Muscle layer of colon (tissue), 2 donors: ENCODE data around the gene PTPN2.
A peak's percentile ranks its signal among the peaks of the same experiment; 100 is the strongest.

ENCODE experiments used
- H3K27ac ChIP-seq: one replicate; pipeline ENCODE4 v1.7.0; 2013; ENCODE audit warnings: low read depth, mild to moderate bottlenecking, low read length, moderate library complexity
- H3K27me3 ChIP-seq, 2 donors: one replicate each; pipeline ENCODE4 v1.7.0; 2013; ENCODE audit warnings: low read length in 2 of 2, mild to moderate bottlenecking in 2 of 2; ENCODE audit not compliant: insufficient read depth in 2 of 2, control insufficient read depth in 1 of 2
- H3K36me3 ChIP-seq: one replicate; pipeline ENCODE4 v1.7.0; 2013; ENCODE audit warnings: mild to moderate bottlenecking, low read length; ENCODE audit not compliant: insufficient read depth
- H3K4me1 ChIP-seq: one replicate; pipeline ENCODE4 v1.7.0; 2013; ENCODE audit warnings: mild to moderate bottlenecking, low read length; ENCODE audit not compliant: insufficient read depth
- H3K4me3 ChIP-seq, 2 donors: one replicate each; pipeline ENCODE4 v1.7.0; 2013; ENCODE audit warnings: low read length in 2 of 2, low read depth in 1 of 2, mild to moderate bottlenecking in 1 of 2, moderate library complexity in 1 of 2
- H3K9ac ChIP-seq: one replicate; pipeline ENCODE4 v1.7.0; 2013; ENCODE audit warnings: low read length
- H3K9me3 ChIP-seq: one replicate; pipeline ENCODE4 v1.7.0; 2013; ENCODE audit warnings: mild to moderate bottlenecking, low read length
- donor health status: abdominal sarcoma.
- donor health status: Adenocarcinoma of cecum.

The PTPN2 gene

GRCh38 chr18:12839057-12839525, 44.9 kb downstream of the PTPN2 start:
- H3K4me1 ChIP-seq: peaks cover 6% of the 10 kb centered on the region
- H3K27ac ChIP-seq: no peak overlapping the region
- H3K9ac ChIP-seq: no peak overlapping the region
- H3K4me3 ChIP-seq: no peak overlapping the region
- no peaks in the 10 kb centered on the region for H3K27me3 ChIP-seq
- no peaks in the 10 kb centered on the region for H3K36me3 ChIP-seq
- no peaks in the 10 kb centered on the region for H3K9me3 ChIP-seq

GRCh38 chr18:12838178-12838634, 45.8 kb downstream of the PTPN2 start:
- Histone ChIP-seq H3K9ac (no peak overlapping the region), H3K4me1 (peaks cover 6% of the 10 kb centered on the region), H3K4me3 (no peak overlapping the region), H3K36me3 (no peaks in the 10 kb centered on the region), H3K27me3 (no peaks in the 10 kb centered on the region), H3K9me3 (no peaks in the 10 kb centered on the region), H3K27ac (no peak overlapping the region)

GRCh38 chr18:12837747-12838146, 46.3 kb downstream of the PTPN2 start:
- H3K36me3 ChIP-seq: no peaks in the 10 kb centered on the region
- no peak overlapping the region for H3K27ac ChIP-seq
- H3K27me3 ChIP-seq: no peaks in the 10 kb centered on the region
- no peaks in the 10 kb centered on the region for H3K9me3 ChIP-seq
- no peak overlapping the region for H3K4me3 ChIP-seq
- H3K4me1 ChIP-seq: peaks cover 6% of the 10 kb centered on the region
- no peak overlapping the region for H3K9ac ChIP-seq

GRCh38 chr18:12836551-12836950, 47.5 kb downstream of the PTPN2 start:
- Histone ChIP-seq H3K4me1 (peaks cover 6% of the 10 kb centered on the region), H3K27me3 (no peaks in the 10 kb centered on the region), H3K9ac (no peak overlapping the region), H3K27ac (no peak overlapping the region), H3K4me3 (no peak overlapping the region), H3K36me3 (no peaks in the 10 kb centered on the region), H3K9me3 (no peaks in the 10 kb centered on the region)

GRCh38 chr18:12828116-12829051, 55.7 kb downstream of the PTPN2 start:
- Histone ChIP-seq H3K27ac (no peak overlapping the region), H3K4me1 (no peaks in the 10 kb centered on the region), H3K27me3 (no peaks in the 10 kb centered on the region), H3K9me3 (no peaks in the 10 kb centered on the region), H3K9ac (no peak overlapping the region), H3K36me3 (peaks cover 6% of the 10 kb centered on the region), H3K4me3 (no peak overlapping the region)

- Histone ChIP-seq H3K9me3 (no peaks in the 10 kb centered on the region), H3K27me3 (no peaks in the 10 kb centered on the region), H3K9ac (no peak overlapping the region), H3K27ac (no peak overlapping the region), H3K36me3 (peaks cover 6% of the 10 kb centered on the region), H3K4me1 (no peaks in the 10 kb centered on the region), H3K4me3 (no peak overlapping the region)
Observed at GRCh38 chr18:12827588-12827987, 56.4 kb downstream of the PTPN2 start.

- H3K27me3 ChIP-seq: no peaks in the 10 kb centered on the region
- H3K36me3 ChIP-seq: peaks cover 6% of the 10 kb centered on the region
- no peaks in the 10 kb centered on the region for H3K9me3 ChIP-seq
- H3K9ac ChIP-seq: no peak overlapping the region
- no peak overlapping the region for H3K4me3 ChIP-seq
- H3K4me1 ChIP-seq: peaks cover 5% of the 10 kb centered on the region
- no peak overlapping the region for H3K27ac ChIP-seq
Observed at GRCh38 chr18:12825230-12825629, 58.8 kb downstream of the PTPN2 start.

GRCh38 chr18:12823892-12824291, 60.1 kb downstream of the PTPN2 start:
- no peak overlapping the region for H3K27ac ChIP-seq
- H3K4me3 ChIP-seq: no peak overlapping the region
- H3K9ac ChIP-seq: no peak overlapping the region
- no peaks in the 10 kb centered on the region for H3K9me3 ChIP-seq
- H3K27me3 ChIP-seq: no peaks in the 10 kb centered on the region
- peaks cover 5% of the 10 kb centered on the region for H3K4me1 ChIP-seq
- no peaks in the 10 kb centered on the region for H3K36me3 ChIP-seq

- H3K36me3 ChIP-seq: no peaks in the 10 kb centered on the region
- no peak overlapping the region for H3K9ac ChIP-seq
- H3K4me1 ChIP-seq: peaks cover 5% of the 10 kb centered on the region
- H3K27ac ChIP-seq: no peak overlapping the region
- H3K4me3 ChIP-seq: no peak overlapping the region
- H3K27me3 ChIP-seq: no peaks in the 10 kb centered on the region
- H3K9me3 ChIP-seq: no peaks in the 10 kb centered on the region
Observed at GRCh38 chr18:12821408-12821807, 62.6 kb downstream of the PTPN2 start.

- peak overlapping the region in 1 of 2 donors; percentile 39 for H3K4me3 ChIP-seq
- no peaks in the 10 kb centered on the region for H3K27me3 ChIP-seq
- H3K4me1 ChIP-seq: peaks cover 5% of the 10 kb centered on the region
- no peaks in the 10 kb centered on the region for H3K9me3 ChIP-seq
- H3K36me3 ChIP-seq: no peaks in the 10 kb centered on the region
- no peak overlapping the region for H3K27ac ChIP-seq
- H3K9ac ChIP-seq: no peak overlapping the region
Observed at GRCh38 chr18:12820506-12820905, 63.5 kb downstream of the PTPN2 start.

GRCh38 chr18:12819841-12820240, 64.2 kb downstream of the PTPN2 start:
- Histone ChIP-seq H3K9me3 (no peaks in the 10 kb centered on the region), H3K36me3 (no peaks in the 10 kb centered on the region), H3K27ac (no peak overlapping the region), H3K9ac (no peak overlapping the region), H3K4me1 (peaks cover 5% of the 10 kb centered on the region), H3K4me3 (no peak overlapping the region), H3K27me3 (no peaks in the 10 kb centered on the region)

- no peak overlapping the region for H3K9ac ChIP-seq
Observed at GRCh38 chr18:12819322-12819721, 64.7 kb downstream of the PTPN2 start.

More at GRCh38 chr18:12819322-12819721, 64.7 kb downstream of the PTPN2 start:
- Histone ChIP-seq H3K36me3 (no peaks in the 10 kb centered on the region), H3K4me3 (no peak overlapping the region), H3K27ac (no peak overlapping the region), H3K9me3 (no peaks in the 10 kb centered on the region), H3K27me3 (no peaks in the 10 kb centered on the region), H3K4me1 (peaks cover 5% of the 10 kb centered on the region)
